Activated CD4-positive, alpha-beta T cell treated with anti-CD3 and anti-CD28 coated beads for 1 hour (primary cell): Measurements from ENCODE around the gene CCDC54.
"Not testable (repeated sequence)": the region's sequence is repeated elsewhere in the genome, so short reads cannot be mapped to it uniquely, and the experiment has no call there.

ENCODE experiments used
- DNase-seq: peaks from one replicate; pipeline ENCODE4 v3.0.0-alpha.2; 2020

CCDC54 gene

GRCh38 chr3:107377151-107377550, at the start of gene CCDC54:
Gene CCDC54 (plus strand): TSS chr3:107377439. CDS start chr3:107377588, 149 bp downstream.
- no peak for DNase-seq

DNA sequence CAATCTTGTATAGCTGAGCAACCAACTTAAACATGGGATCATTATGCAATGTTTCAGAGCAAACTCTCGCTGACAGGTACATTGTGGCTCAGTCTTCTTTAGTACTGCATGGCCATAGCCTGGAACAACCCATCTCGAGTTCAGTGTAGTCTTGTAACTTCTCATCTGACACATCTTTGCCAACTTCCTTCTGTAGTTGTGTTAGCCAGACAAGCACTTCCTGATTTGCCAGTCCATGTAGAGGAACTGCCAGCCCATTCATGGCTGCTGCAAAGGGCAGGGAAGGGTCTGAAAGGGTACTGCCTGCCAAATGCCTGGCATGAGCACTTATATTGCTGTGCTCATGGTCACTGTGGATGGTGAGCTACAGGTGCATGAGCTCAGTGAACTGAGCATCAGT, 49.2 kb upstream of the CCDC54 start:
- no peak for DNase-seq

DNA sequence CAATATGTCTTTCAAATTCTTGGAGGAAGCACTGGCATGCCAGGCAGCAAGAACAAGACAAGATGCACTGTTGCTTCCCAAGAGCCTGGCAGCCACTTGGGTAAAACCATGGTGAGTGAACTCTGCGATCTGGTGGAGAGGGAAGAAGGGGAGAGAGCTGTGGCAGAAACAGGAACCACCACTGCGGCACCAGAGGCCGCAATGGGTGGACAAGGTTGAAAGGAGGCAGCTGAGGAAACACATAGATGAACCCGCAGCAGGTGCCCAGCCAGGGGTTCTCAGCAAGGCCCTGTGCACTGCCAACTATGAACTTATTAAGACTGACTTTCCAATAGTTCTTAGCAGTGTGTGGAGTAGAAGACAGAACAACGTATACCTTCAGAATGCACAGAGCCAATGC, 48.2 kb upstream of the CCDC54 start:
- DNase-seq, result no peak

GRCh38 chr3:107339690-107340089, 37.5 kb upstream of the CCDC54 start:
- not testable (repeated sequence) for DNase-seq

DNA sequence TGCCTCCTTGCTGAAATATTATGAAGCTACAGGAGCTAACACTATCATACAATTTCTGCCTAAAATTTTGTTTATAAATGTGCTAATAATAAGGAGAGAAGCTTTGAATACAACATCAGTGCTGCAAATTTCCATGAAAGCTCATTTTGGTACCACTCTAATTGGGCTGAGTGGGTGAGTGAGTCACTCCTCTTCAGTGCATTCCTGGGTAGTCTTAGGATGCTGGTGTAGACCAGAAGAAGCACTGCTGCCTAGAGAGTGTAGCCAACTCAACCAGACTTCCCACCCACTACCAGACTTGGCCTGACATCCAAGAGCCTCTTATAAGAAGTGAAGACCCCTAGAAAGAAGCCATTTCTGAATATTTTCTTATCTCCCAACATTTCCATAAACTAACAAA, 32.5 kb upstream of the CCDC54 start:
- no peak for DNase-seq

GRCh38 chr3:107345822-107346405, 31.3 kb upstream of the CCDC54 start:
- no peak for DNase-seq

DNA sequence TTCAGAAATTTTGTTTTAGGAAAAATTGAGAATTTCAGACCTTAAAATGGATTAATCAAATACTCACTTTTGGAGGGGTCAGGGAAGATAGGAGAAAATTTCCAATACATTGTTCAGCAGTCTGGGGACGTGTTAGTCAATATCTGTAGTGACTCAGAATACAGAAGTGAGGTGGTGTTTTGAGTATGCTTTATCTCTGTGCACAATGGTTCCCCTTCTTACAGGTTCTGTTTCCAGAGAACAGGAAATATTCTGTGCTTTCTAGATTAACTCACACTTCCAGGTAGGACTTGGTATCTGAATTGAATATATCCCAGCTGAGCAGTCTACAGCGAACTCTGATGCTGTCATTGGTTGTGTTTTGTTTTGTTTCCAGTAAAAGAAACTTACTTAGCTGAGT, 30.7 kb upstream of the CCDC54 start:
- no peak for DNase-seq

- DNase-seq, result no peak
Observed at GRCh38 chr3:107347751-107348150, 29.5 kb upstream of the CCDC54 start.

DNA sequence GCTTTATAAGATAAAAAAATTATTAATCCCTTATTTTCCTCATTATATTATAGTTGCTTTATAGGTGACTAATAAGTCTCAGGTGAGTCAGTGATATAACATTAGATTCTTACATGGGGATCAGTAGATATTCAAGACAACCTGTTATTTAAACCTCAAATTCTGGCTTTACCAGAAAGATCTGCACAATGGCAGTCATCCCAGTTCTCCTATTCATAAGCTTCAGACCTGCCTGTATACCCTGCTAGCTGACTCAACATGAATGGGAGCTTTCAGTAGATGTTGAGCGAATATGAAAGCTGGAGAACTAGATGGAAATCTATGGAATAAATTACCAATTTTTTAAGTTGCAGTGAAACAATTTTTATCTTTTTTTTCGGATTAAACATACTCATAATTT, 20.5 kb upstream of the CCDC54 start:
- DNase-seq, result no peak

GRCh38 chr3:107361633-107362032, 15.6 kb upstream of the CCDC54 start:
- DNase-seq, result no peak

DNA sequence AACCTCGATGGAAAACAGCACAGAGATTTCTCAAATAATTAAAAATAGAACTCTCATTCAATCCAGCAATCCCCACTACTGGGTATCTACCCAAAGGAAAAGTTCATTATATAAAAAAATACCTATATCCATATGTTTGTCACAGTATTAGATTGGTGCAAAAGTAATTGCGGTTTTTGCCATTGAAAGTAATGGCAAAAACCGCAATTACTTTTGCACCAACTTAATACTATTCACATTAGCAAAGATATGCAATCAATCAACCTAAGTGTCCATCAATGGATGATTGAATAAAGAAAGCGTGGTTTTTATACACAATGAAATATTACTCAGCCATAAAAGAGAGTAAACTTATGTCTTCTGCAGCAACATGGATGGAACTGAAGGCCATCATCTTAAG, 12.2 kb upstream of the CCDC54 start:
- no peak for DNase-seq

DNA sequence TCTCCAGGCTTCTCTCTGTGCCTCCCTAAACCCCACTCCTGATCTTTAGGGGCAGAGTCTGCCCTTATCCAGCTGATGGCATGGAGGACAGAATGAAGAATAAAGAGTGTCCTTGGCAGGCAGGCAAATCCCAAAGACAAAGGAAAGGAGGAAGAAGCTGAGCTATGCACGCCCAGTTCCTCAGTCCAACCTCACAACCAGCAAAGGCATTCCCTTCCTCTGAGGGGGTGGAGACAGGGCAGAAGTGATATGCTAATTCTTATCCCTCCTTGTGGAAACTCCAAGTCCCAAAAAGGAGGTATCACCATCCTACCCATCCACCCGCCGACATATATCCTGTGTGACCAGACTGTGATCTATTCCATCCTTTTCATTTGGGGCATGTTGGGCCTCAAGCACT, 10.5 kb upstream of the CCDC54 start:
- no peak for DNase-seq

GRCh38 chr3:107367353-107367752, 9.9 kb upstream of the CCDC54 start:
- DNase-seq, result no peak

DNA sequence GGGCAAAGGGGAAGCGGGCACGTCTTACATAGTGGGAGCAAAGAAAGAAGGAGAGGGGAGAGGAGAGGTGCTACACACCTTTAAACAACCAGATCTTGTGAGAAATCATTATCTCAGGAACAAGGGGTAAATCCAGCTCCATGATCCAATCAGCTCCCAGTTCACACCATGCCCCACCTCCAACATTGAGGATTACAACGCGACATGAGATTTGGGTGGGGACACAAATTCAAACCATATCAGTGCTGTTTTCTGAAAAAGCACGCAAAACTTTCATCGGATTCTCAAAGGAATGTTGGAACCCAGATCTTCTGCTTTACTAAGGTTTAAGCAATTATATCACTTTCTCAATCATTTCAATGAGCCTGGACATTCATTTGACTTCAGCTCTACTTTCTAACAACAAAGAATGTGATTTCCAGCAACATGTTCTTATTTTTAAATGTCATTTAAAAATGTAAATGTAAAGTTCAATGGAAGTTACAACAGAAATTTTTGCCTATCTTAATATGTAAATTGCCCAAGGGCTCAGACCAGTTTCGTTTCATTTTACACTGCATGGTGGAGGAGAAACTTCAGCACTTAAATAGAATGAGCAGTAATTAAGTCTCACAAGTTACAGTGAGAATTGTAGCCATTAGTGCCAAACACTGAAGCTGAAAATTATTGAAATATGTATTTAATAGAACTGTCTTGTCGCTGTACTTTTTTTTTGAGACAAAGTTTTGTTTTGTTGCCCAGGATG, 8.4 kb upstream of the CCDC54 start:
- no peak for DNase-seq

- no peak for DNase-seq
Observed at GRCh38 chr3:107369791-107370190, 7.4 kb upstream of the CCDC54 start.

GRCh38 chr3:107370907-107371306, 6.3 kb upstream of the CCDC54 start:
- no peak for DNase-seq

DNA sequence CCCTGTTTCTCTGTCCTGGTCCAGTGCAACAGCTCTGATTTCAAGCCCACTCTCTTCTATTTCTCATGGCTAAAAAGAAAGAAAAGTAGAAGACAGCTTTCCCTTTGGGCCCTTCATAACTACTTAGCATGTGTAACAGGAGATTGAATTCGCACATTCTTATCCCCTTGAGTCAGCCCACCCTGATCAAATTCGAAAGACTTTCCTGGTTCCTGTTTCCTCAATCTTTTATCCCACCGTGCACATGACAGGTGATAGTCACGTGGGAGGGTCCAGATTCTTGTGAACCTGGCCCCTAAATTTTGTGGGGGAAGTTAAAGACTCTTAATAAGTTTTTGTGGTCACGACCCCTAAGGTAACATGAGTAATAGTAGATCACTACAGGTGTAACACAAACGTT, 4.7 kb upstream of the CCDC54 start:
- no peak for DNase-seq

GRCh38 chr3:107373896-107374295, 3.3 kb upstream of the CCDC54 start:
- DNase-seq, result no peak

DNA sequence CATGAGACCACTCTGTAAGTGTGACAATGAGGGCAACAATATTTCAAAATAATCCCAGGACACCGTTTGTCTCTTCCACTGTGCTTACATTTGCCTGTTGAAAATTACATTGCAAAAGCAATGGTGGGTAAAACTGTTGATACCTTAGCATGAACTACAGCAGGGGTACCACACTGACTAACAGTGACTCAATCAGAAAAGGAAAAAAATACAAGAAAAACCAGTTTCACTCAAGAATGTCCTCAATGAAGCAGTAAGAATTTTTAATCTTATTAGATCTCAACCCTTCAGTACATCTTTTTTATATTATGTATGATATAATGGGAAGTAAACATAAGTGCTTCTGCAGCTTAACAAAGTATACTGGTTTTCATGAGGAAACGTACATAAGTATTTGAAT, 1.6 kb upstream of the CCDC54 start:
- no peak for DNase-seq

DNA sequence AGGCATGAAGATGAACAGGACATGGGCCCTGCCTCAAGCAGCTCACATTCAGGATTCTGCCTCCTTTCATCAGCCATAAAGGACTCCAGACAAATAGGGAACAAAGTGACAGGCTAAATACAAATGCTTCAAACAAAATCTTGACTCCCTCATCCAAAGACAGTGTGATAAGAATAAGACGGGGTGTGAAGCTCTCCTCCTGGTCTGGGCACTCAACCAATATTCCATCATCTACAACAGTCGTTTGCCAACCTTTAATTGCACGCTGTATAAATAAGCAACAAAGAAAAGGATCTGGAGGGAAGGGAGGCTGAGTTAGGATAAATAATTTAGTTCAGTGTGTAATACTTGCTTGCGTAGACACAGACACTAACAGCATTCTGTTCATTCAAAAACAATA, 5.4 kb downstream of the CCDC54 start:
- DNase-seq, result no peak

DNA sequence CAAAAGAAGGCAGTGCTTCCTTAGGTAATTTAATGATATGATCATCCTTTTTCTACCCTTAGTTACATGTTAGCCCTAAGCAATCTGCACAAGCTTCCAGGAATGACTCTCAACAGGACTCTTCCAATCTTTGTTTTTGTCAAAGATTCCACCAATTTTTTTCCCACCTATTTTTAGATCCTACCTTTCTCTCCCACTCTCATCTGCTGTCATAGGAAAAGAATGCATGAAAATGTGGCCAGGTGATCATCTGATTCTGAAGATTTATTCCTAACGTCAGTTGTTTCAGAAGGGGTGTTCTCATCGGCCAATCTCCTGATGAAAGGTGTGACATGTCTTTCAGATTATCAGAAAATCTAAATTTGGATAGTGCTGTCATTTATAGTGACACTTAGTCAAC, 7.2 kb downstream of the CCDC54 start:
- DNase-seq, result no peak

GRCh38 chr3:107384907-107385306, 7.7 kb downstream of the CCDC54 start:
- DNase-seq, result no peak

DNA sequence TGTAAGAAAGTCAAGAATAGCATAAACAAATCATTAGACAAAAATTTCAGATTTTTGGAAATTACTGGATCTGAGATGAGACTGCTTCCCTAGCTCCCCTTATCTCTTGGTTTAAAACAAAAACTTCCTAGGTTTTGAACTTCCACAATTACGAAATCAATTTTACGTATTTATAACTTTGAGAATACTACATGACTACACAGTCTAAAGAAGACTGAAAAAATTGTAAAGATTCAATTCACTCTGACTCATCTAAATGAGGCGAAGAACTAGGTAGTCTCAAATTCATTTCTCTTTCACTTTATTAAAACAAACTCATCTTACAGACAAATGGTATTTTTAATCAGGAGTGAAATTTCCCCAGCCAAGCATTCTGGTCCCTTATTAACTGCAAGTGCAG, 10.3 kb downstream of the CCDC54 start:
- DNase-seq, result no peak

- DNase-seq, result no peak
Observed at GRCh38 chr3:107392549-107393165, 15.4 kb downstream of the CCDC54 start.

- DNase-seq, result no peak
Observed at GRCh38 chr3:107394502-107394901, 17.3 kb downstream of the CCDC54 start.
